ENCODE results near the gene CDKN2B. TPM values are rescaled to one million over a fixed set of nuclear protein-coding genes. Genes with fewer than 3 reads are reported as not detected.
"Not testable (repeated sequence)": the region's sequence is repeated elsewhere in the genome, so short reads cannot be mapped to it uniquely, and the experiment has no call there.

Gene CDKN2B
- total RNA-seq, 4 donors from 2014 or later = 17.0 to 84.7 (median 34.9) TPM

DNA sequence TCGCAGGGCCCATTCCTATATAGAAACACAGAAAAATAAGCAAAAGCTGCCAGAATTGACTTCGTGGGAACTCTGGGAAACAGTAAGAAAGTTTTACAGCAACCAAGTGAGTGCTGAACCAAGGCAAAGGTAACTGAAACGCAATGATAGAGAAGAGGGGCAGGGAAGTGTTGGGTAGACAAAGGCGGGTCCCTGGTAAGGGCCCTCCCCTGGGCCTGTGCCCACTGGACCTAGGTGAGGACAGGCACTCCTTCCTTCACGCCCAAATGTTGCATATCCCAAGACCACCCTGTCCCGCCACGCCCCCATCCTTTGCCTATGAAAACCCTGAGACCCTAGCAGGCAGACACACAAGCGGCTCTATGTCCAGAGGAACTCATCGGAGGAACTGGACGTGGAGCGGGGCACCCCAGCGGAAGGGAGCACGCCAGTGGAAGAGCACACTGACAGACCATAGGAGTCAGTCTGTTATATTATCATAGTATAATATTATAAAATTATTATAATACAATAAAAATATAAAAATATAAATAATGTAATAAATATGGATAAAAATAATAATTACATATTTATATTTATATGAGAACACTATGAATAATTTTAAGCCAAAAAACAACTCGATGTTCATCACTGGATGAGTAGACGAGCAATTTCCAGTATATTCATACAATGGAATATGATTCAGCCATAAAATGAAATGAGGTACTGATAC is 42.8 kb downstream of the CDKN2B start:
- TF ChIP-seq, protein P1, sequence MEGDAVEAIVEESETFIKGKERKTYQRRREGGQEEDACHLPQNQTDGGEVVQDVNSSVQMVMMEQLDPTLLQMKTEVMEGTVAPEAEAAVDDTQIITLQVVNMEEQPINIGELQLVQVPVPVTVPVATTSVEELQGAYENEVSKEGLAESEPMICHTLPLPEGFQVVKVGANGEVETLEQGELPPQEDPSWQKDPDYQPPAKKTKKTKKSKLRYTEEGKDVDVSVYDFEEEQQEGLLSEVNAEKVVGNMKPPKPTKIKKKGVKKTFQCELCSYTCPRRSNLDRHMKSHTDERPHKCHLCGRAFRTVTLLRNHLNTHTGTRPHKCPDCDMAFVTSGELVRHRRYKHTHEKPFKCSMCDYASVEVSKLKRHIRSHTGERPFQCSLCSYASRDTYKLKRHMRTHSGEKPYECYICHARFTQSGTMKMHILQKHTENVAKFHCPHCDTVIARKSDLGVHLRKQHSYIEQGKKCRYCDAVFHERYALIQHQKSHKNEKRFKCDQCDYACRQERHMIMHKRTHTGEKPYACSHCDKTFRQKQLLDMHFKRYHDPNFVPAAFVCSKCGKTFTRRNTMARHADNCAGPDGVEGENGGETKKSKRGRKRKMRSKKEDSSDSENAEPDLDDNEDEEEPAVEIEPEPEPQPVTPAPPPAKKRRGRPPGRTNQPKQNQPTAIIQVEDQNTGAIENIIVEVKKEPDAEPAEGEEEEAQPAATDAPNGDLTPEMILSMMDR (IDR thresholded peaks at IDR 0.05) = no peak
- ATAC-seq (ENCODE audit: low FRiP score) = no peak
- no peak for DNase-seq (ENCODE audit: low spot score)

DNA sequence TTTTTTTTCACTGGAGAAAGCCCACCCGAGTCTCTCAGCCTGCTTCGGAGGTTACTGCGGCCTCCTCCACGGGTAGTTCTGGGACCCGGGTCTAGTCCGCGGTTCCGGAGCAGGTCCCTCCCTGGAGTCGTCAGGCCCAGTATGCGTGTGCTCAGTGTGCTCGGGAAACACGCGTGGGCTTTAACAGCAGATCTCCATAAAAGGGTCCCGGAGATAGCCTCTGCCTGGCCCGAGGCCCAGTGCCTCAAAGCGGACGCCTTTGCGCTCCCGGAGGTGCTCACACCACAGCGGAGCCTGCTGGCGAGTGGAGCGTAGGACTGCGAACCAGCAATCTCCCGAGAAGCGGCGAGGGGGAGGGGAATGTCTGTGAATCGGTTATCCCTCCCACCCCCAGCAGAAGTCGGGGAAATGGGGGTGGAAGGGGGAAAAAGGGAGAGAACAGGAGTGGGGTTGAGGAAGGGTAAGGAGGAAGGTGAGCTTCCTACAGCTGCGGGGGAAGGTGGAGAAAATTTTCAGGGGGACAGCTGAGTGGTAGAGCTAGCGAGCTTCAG is 43.6 kb downstream of the CDKN2B start:
- TF ChIP-seq, protein P1 (IDR thresholded peaks at IDR 0.05) = no peak
- ATAC-seq (ENCODE audit: low FRiP score) = peak; percentile 69

DNA sequence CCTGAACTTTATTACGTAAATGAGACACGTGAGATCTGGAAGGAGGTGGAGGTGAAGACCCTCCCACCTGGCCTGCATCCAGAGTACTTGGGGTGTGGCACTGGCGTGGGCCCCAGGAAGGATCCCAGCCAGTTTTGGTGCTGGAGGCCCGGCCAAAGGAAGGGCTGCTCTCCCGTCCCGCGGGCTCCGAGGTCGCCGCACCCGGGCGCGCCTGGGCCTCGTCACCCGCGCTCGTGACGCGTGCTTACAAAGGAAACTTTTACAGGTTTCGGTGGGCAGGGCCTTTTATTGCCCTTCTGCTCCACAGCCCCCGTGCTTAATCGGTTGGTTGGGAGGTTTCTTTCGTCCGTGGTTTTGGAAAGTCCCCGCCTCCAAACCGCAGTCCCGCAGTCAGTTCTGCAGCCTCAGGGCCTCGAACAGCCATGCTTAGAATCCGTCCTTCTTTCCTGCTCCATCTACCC is 44.1 kb downstream of the CDKN2B start:
- DNase-seq (ENCODE audit: low spot score) (no peak), ATAC-seq (ENCODE audit: low FRiP score) (peak; percentile 63)
- TF ChIP-seq, protein P1 (IDR thresholded peaks at IDR 0.05) = no peak

More for the DNA sequence above, 43.6 kb downstream of the CDKN2B start:
- DNase-seq (ENCODE audit: low spot score) = no peak

DNA sequence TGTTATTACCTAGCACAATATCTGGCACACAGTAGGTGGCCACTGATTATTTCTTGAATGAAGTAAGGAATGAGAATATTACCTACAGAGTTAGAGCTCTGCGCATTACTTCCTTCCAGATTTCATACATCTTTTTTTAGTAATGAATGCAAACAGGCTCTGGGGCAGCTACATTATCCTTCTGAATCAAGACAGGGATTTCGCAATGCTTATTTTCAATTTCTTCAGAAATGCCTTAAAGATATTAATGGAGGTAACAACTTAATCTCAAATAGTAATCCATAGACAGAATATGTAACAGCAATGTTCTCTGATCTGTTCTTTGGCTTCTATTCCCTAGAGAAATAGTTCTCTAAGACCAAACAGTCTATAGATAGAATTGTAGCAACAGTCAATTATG is 47.5 kb downstream of the CDKN2B start:
- ATAC-seq (ENCODE audit: low FRiP score) = no peak
- TF ChIP-seq, protein P1 (IDR thresholded peaks at IDR 0.05) = no peak
- no peak for DNase-seq (ENCODE audit: low spot score)

DNA sequence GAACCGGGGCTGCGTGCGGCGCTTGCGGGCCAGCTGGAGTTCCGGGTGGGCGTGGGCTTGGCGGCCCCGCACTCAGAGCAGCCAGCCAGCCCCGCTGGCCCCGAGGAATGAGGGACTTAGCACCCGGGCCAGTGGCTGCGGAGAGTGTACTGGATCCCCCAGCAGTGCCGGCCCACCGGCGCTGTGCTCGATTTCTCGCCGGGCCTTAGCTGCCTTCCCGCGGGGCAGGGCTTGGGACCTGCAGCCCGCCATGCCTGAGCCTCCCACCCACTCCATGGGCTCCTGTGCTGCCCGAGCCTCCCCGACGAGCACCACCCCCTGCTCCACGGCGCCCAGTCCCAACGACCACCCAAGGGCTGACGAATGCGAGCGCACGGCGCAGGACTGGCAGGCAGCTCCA is 49.8 kb downstream of the CDKN2B start:
- not testable (repeated sequence) for ATAC-seq (ENCODE audit: low FRiP score); DNase-seq (ENCODE audit: low spot score)

DNA sequence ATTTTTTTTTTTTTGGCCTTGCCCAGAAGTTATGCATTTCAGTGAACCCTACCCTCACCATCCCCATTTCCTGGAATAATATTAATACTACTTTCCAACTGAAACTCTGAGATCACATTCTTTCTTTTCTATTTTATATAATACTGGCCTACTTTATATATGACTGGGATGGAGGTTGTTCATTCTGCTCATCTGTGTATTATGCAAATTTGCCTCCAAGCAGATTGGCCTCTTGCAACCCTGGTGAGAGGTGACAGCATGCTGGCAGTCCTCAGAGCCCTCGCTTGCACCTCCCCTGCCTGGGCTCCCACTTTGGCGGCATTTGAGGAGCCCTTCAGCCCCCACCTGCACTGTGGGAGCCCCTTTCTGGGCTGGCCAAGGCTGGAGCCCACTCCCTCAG is 50.3 kb downstream of the CDKN2B start:
- TF ChIP-seq, protein P1 (IDR thresholded peaks at IDR 0.05) = no peak
- DNase-seq (ENCODE audit: low spot score) (no peak), ATAC-seq (ENCODE audit: low FRiP score) (no peak)

Small RNA genes within 50 kb of the gene (small RNA-seq; reads per million reads assigned to genes)
- not detected for gene RF02045

Other genes with a start within 250 kb of the CDKN2B start
- 10 to 100 TPM; 22.2 to 27.0 (median 25.4) TPM for gene MTAP, start 206.7 kb downstream of the CDKN2B start, total RNA-seq
- 1 to 10 TPM in 2 of 4 donors, under 1 TPM in 2; 0.72 to 3.0 (median 1.8) TPM for gene CDKN2A, start 14.9 kb downstream of the CDKN2B start, total RNA-seq
- under 1 TPM in 2 of 4 donors, not detected in 2; 0.72 to 0.93 TPM for gene CDKN2B-AS1, start 14.5 kb downstream of the CDKN2B start, total RNA-seq